ENCODE measurements around the gene DMD.

DNA sequence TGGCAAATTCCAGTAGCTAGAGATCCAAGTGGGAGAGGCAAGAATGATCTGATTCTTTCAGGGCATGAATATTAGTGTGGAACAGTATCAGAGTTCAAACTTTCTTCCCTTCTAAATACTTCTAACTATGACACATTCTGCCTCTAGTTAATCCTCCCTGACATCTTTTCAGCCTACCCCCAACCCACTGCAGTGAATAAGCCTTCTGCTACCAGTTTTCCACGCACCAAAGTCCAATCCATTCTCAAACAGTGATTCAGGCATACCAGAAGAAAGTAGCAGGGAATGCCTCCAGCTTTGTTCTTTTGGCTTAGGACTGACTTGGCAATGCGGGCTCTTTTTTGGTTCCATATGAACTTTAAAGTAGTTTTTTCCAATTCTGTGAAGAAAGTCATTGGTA, 1984.1 kb downstream of the DMD start:
- no peak for TF ChIP-seq CTCF (IDR thresholded peaks at IDR 0.05)
- no peak for TF ChIP-seq EZH2phosphoT487 (IDR thresholded peaks at IDR 0.05)
- TF ChIP-seq EZH2 (IDR thresholded peaks at IDR 0.05) = no peak

All from neural progenitor cell (in vitro differentiated cells).